CD4-positive, alpha-beta memory T cell (primary cell): ENCODE results near the gene GANAB. TPM values are rescaled to one million over a fixed set of nuclear protein-coding genes. Genes with fewer than 3 reads are reported as not detected.

Experiments
- polyA plus RNA-seq, 2 donors: library from polyadenylated mRNA; unstranded; fragments of 300-500 nt; fragmentation: Illumina TruSeq; gene quantifications; one replicate each; pipeline ENCODE4 v1.2.3, GENCODE V29; 2021
- total RNA-seq, 2 experiments: library from RNA; stranded (reverse); gene quantifications; one replicate each; pipeline ENCODE4 v1.2.3, GENCODE V29; 2021

GANAB gene
- total and polyA plus RNA-seq, 4 experiments from 2014 or later, result 122 to 262 (median 201) TPM

Other genes starting within 250 kb of the GANAB start
- gene SCGB1A1, start 227.6 kb downstream of the GANAB start, total RNA-seq, result not detected
- gene SCGB1A1, start 227.6 kb downstream of the GANAB start, polyA plus RNA-seq, result not detected
- 100 to 1,000 TPM; 559 to 573 TPM for gene AHNAK, start 99.8 kb downstream of the GANAB start, total RNA-seq
- 100 to 1,000 TPM in 1 of 2 donors, 10 to 100 TPM in 1; 23.5 to 186 TPM for gene AHNAK, start 99.8 kb downstream of the GANAB start, polyA plus RNA-seq
- 1,000 to 10,000 TPM; 1,815 to 1,855 TPM for gene EEF1G, start 72.7 kb downstream of the GANAB start, total RNA-seq
- gene EEF1G, start 72.7 kb downstream of the GANAB start, polyA plus RNA-seq, result 1,000 to 10,000 TPM; 1,453 to 1,910 TPM
- gene TUT1, start 55.1 kb downstream of the GANAB start, total RNA-seq, result 10 to 100 TPM; 37.7 to 38.1 TPM
- 10 to 100 TPM; 14.6 to 19.7 TPM for gene TUT1, start 55.1 kb downstream of the GANAB start, polyA plus RNA-seq
- 100 to 1,000 TPM; 207 to 210 TPM for gene MTA2, start 44.7 kb downstream of the GANAB start, total RNA-seq
- 10 to 100 TPM; 16.6 to 36.4 TPM for gene MTA2, start 44.7 kb downstream of the GANAB start, polyA plus RNA-seq
- 100 to 1,000 TPM; 192 to 201 TPM for gene EML3, start 33.8 kb downstream of the GANAB start, total RNA-seq
- gene EML3, start 33.8 kb downstream of the GANAB start, polyA plus RNA-seq, result 10 to 100 TPM; 18.2 to 24.8 TPM
- gene ROM1, start 33.4 kb downstream of the GANAB start, total RNA-seq, result 1 to 10 TPM; 1.6 to 1.9 TPM
- gene ROM1, start 33.4 kb downstream of the GANAB start, polyA plus RNA-seq, result under 1 TPM; 0.98 to 1.00 TPM
- 10 to 100 TPM; 66.3 to 74.3 TPM for gene B3GAT3, start 24.6 kb downstream of the GANAB start, total RNA-seq
- 10 to 100 TPM; 37.9 to 48.4 TPM for gene B3GAT3, start 24.6 kb downstream of the GANAB start, polyA plus RNA-seq
- 10 to 100 TPM; 32.2 to 34.3 TPM for gene INTS5, start 6.7 kb upstream of the GANAB start, total RNA-seq
- gene INTS5, start 6.7 kb upstream of the GANAB start, polyA plus RNA-seq, result 10 to 100 TPM; 23.7 to 39.4 TPM
- 10 to 100 TPM; 48.9 to 53.1 TPM for gene C11orf98, start 18.6 kb upstream of the GANAB start, total RNA-seq
- gene C11orf98, start 18.6 kb upstream of the GANAB start, polyA plus RNA-seq, result 10 to 100 TPM; 77.8 to 94.9 TPM
- gene CSKMT, start 18.7 kb upstream of the GANAB start, total RNA-seq, result 10 to 100 TPM; 31.4 to 32.3 TPM
- gene CSKMT, start 18.7 kb upstream of the GANAB start, polyA plus RNA-seq, result 1 to 10 TPM; 3.0 to 3.8 TPM
- gene UQCC3, start 25.1 kb upstream of the GANAB start, total RNA-seq, result 1 to 10 TPM; 7.2 to 8.5 TPM
- 10 to 100 TPM; 10.7 to 12.1 TPM for gene UQCC3, start 25.1 kb upstream of the GANAB start, polyA plus RNA-seq
- 10 to 100 TPM; 26.7 to 28.6 TPM for gene LBHD1, start 25.7 kb upstream of the GANAB start, total RNA-seq
- gene LBHD1, start 25.7 kb upstream of the GANAB start, polyA plus RNA-seq, result 1 to 10 TPM; 2.4 to 2.7 TPM
- gene UBXN1, start 32.5 kb upstream of the GANAB start, total RNA-seq, result 100 to 1,000 TPM; 178 to 185 TPM
- gene UBXN1, start 32.5 kb upstream of the GANAB start, polyA plus RNA-seq, result 100 to 1,000 TPM; 150 to 181 TPM
- under 1 TPM; 0.11 to 0.12 TPM for gene LRRN4CL, start 42.9 kb upstream of the GANAB start, total RNA-seq
- not detected for gene LRRN4CL, start 42.9 kb upstream of the GANAB start, polyA plus RNA-seq
- gene BSCL2, start 60.8 kb upstream of the GANAB start, total RNA-seq, result 10 to 100 TPM; 34.5 to 36.6 TPM
- 10 to 100 TPM; 48.9 to 51.7 TPM for gene BSCL2, start 60.8 kb upstream of the GANAB start, polyA plus RNA-seq
- gene GNG3, start 61.1 kb upstream of the GANAB start, total RNA-seq, result not detected
- gene GNG3, start 61.1 kb upstream of the GANAB start, polyA plus RNA-seq, result not detected
- gene HNRNPUL2, start 80.8 kb upstream of the GANAB start, total RNA-seq, result 10 to 100 TPM; 79.6 to 83.4 TPM
- 1 to 10 TPM in 1 of 2 donors, under 1 TPM in 1; 0.30 to 3.2 TPM for gene HNRNPUL2, start 80.8 kb upstream of the GANAB start, polyA plus RNA-seq
- gene TTC9C, start 81.9 kb upstream of the GANAB start, total RNA-seq, result 10 to 100 TPM; 51.0 to 53.5 TPM
- 10 to 100 TPM; 10.2 to 25.8 TPM for gene TTC9C, start 81.9 kb upstream of the GANAB start, polyA plus RNA-seq
- 10 to 100 TPM; 27.2 to 27.9 TPM for gene ZBTB3, start 107.5 kb upstream of the GANAB start, total RNA-seq
- gene ZBTB3, start 107.5 kb upstream of the GANAB start, polyA plus RNA-seq, result 1 to 10 TPM; 6.0 to 8.6 TPM
- gene POLR2G, start 115.0 kb upstream of the GANAB start, total RNA-seq, result 10 to 100 TPM; 77.2 to 84.6 TPM
- gene POLR2G, start 115.0 kb upstream of the GANAB start, polyA plus RNA-seq, result 100 to 1,000 TPM; 207 to 300 TPM
- 10 to 100 TPM; 26.3 to 34.0 TPM for gene TAF6L, start 124.8 kb upstream of the GANAB start, total RNA-seq
- 10 to 100 TPM in 1 of 2 donors, 1 to 10 TPM in 1; 5.7 to 10.5 TPM for gene TAF6L, start 124.8 kb upstream of the GANAB start, polyA plus RNA-seq
- gene TMEM179B, start 140.8 kb upstream of the GANAB start, total RNA-seq, result 10 to 100 TPM; 66.3 to 66.6 TPM
- 100 to 1,000 TPM; 102 to 166 TPM for gene TMEM179B, start 140.8 kb upstream of the GANAB start, polyA plus RNA-seq
- gene TMEM223, start 145.4 kb upstream of the GANAB start, total RNA-seq, result 10 to 100 TPM; 21.6 to 23.1 TPM
- gene TMEM223, start 145.4 kb upstream of the GANAB start, polyA plus RNA-seq, result 10 to 100 TPM; 38.9 to 45.5 TPM
- 100 to 1,000 TPM; 195 to 196 TPM for gene NXF1, start 158.8 kb upstream of the GANAB start, total RNA-seq
- gene NXF1, start 158.8 kb upstream of the GANAB start, polyA plus RNA-seq, result 10 to 100 TPM; 75.2 to 83.2 TPM
- gene STX5, start 185.4 kb upstream of the GANAB start, total RNA-seq, result 10 to 100 TPM; 66.0 to 67.9 TPM
- 10 to 100 TPM; 30.4 to 31.8 TPM for gene STX5, start 185.4 kb upstream of the GANAB start, polyA plus RNA-seq
- gene TEX54, start 186.2 kb upstream of the GANAB start, total RNA-seq, result not detected
- gene TEX54, start 186.2 kb upstream of the GANAB start, polyA plus RNA-seq, result 1 to 10 TPM; 1.3 to 1.9 TPM
- gene WDR74, start 193.0 kb upstream of the GANAB start, total RNA-seq, result 10 to 100 TPM; 79.3 to 82.2 TPM
- gene WDR74, start 193.0 kb upstream of the GANAB start, polyA plus RNA-seq, result 10 to 100 TPM; 33.9 to 50.8 TPM
- 100 to 1,000 TPM; 205 to 215 TPM for gene SLC3A2, start 234.3 kb upstream of the GANAB start, total RNA-seq
- 100 to 1,000 TPM; 157 to 226 TPM for gene SLC3A2, start 234.3 kb upstream of the GANAB start, polyA plus RNA-seq